AG09319 (cell line): ENCODE data around the gene PLCG2.

Source experiments
- DNase-seq: peaks from one replicate; pipeline ENCODE4 v3.0.0-alpha.2; 2010; ENCODE audit warnings: low read depth; ENCODE audit errors: extremely low read depth
- TF ChIP-seq, protein P1 (sequence below): IDR thresholded peaks from 2 replicates; pipeline ENCODE4 v1.5.1; 2011; ENCODE audit warnings: low read depth, mild to moderate bottlenecking, inconsistent platforms, low read length, moderate library complexity

PLCG2 gene

DNA sequence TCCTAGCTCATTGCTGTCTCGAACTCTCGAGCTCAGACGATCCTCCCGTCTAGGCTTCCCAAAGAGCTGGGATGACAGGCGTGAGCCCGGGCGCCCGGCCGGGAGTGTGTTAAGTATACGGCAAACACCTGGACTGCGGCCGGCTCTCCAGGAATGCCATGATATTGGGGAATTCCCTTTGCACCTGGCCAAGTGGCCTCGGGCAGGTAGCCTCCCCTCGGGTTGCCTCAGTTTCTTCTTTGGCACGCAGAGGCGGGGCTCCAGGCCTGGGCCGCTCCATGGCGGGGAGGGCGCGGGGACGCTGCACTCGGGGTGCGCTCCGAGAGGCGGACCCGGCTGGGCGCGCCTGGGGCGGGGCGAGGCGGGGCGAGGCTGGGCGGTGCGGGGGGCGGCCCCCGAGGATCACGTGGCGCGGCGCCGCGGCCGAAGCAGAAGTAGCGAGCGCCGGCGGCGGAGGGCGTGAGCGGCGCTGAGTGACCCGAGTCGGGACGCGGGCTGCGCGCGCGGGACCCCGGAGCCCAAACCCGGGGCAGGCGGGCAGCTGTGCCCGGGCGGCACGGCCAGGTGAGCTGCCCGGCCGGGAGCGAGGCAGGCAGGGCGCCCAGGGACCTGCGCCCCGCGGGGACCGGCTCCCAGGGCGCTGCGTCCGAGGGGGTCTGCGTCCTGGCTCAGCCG lies at the start of gene PLCG2:
Gene PLCG2 (plus strand): TSS at position 431 of the 675 bp plus-strand sequence. CDS start 6,699 bp downstream, outside the sequence.
- TF ChIP-seq, protein P1, sequence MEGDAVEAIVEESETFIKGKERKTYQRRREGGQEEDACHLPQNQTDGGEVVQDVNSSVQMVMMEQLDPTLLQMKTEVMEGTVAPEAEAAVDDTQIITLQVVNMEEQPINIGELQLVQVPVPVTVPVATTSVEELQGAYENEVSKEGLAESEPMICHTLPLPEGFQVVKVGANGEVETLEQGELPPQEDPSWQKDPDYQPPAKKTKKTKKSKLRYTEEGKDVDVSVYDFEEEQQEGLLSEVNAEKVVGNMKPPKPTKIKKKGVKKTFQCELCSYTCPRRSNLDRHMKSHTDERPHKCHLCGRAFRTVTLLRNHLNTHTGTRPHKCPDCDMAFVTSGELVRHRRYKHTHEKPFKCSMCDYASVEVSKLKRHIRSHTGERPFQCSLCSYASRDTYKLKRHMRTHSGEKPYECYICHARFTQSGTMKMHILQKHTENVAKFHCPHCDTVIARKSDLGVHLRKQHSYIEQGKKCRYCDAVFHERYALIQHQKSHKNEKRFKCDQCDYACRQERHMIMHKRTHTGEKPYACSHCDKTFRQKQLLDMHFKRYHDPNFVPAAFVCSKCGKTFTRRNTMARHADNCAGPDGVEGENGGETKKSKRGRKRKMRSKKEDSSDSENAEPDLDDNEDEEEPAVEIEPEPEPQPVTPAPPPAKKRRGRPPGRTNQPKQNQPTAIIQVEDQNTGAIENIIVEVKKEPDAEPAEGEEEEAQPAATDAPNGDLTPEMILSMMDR: no peak
- DNase-seq: no peak

DNA sequence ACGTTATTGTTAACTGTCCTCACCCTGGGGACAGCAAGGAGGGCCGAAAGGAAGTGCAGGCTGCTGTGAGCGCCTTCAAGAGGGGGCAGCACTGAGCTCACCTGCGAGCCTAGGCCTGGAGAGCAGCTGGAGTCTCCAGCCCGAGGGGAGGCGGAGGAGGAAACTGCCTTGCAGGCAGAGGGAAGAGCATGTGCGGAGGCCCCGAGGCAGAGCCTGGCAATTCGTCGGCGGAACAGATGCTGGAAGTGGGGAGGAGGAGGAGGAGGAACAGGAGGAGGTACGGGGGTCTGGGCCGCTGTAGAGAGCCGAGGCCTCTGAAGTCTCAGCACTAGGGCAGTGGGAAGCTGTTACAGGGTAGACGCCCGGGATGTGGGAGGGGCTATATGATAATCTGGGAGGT lies 49.6 kb upstream of the PLCG2 start:
- no peak for DNase-seq
- TF ChIP-seq, protein P1: no peak

DNA sequence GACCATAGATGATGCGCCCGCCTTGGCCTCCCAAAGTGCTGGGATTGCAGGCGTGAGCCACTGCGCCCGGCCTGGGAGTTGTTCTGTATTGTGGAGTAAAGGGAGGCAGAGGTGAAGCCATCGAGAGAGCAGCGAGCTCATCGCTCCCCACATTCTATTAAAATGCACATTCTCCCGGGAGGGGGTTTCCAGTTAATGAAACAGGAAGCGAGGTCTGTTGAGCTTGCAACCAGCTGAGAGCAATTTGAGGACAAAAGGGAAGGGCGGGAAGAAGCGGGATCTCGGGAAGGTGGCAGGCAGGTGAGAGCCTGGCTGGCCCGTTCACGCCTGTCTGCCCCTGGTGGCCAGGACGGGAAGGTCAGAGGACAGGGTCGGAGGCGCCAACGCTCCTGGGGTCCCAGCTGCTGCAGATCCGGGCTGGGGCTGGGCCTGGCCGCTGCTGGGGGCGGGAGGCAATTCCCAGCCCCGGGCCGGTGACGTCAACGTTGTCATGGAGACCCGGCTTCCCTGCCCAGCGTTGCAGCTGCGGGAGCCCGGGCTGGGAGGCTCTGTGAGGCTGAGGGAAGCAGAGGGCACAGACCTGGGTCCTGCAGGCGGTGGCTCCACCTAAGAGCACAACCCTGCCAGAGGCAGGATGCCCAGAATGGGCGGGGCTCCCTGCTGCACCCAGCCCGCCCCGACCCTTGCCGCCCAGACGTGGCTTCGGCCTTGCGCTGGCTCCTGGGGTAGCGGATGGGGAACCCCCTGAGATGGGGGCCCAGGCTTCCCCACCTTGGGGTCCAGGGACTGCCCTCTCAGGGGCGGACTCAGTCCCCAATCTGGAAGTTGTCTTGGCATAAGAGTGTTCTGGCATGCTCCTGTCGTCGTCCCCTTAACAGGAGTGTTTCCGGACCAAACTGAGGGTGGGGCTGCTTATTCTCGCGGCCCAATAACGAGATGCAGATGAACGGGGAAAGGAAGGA lies 48.7 kb upstream of the PLCG2 start:
- no peak for DNase-seq
- TF ChIP-seq, protein P1: peak; percentile 41

GRCh38 chr16:81731649-81732048 lies 47.4 kb upstream of the PLCG2 start:
- TF ChIP-seq, protein P1: no peak
- DNase-seq: no peak

DNA sequence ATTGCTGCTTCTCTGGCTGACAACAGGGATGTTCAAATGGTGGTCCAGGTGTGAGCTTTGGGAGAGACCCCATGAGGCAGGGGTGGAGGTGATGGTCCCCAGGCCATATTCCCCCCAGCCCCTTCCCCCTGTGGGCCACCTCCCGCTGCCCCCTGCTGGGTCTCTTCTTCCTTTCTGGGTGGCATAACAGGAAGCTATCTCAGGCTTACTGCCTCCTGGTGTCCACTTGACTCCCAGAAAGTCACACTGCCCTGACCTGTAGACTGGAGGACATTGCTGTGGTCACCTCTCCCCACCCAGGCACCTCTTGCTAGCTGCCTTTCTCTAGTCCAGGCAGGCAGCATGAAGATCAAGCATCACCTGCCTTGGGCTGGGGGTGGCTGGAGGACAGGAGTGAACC lies 46.4 kb upstream of the PLCG2 start:
- DNase-seq: no peak
- TF ChIP-seq, protein P1: no peak

DNA sequence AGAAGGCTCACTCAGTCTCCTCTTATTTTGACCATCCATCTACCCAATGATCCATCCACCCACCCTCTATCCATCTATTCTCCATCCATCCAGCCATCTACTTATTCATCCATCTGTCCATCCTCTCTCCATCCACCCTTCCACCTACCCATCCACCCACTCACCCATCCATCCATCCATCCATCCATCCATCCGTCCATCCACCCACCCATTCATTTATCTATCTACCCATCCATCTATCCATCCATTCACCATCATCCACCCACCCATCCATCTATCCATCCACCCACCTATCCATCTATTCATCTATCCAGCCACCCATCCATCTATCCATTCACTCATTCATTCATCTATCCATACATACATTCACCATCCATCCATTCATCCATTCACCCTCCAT lies 45.8 kb upstream of the PLCG2 start:
- DNase-seq: no peak
- TF ChIP-seq, protein P1: no peak
